HG03139 (cell line): ENCODE measurements around the gene VAMP4.
"Not testable (repeated sequence)": the region's sequence is repeated elsewhere in the genome, so short reads cannot be mapped to it uniquely, and the experiment has no call there.

Source experiments
- ATAC-seq: cut with Tn5 transposase; IDR thresholded peaks from one replicate; pipeline ENCODE4 v1.9.1; 2021; ENCODE audit not compliant: unreplicated experiment

Gene VAMP4

GRCh38 chr1:171753182-171753581, 11.3 kb upstream of the VAMP4 start:
- ATAC-seq: no peak

GRCh38 chr1:171751221-171751620, 9.4 kb upstream of the VAMP4 start:
- no peak for ATAC-seq

GRCh38 chr1:171748651-171749050, 6.8 kb upstream of the VAMP4 start:
- ATAC-seq: no peak

GRCh38 chr1:171744986-171745385, 3.1 kb upstream of the VAMP4 start:
- no peak for ATAC-seq

GRCh38 chr1:171743081-171743870, 1.4 kb upstream of the VAMP4 start:
- ATAC-seq: no peak

GRCh38 chr1:171742577-171742922, 685 bp upstream of the VAMP4 start:
- peak; percentile 1 for ATAC-seq

- no peak for ATAC-seq
These were observed 636 bp downstream of the VAMP4 start for GRCh38 chr1:171740987-171741871.

- no peak for ATAC-seq
These were observed 1.5 kb downstream of the VAMP4 start for GRCh38 chr1:171740356-171740863.

- no peak for ATAC-seq
These were observed 2.2 kb downstream of the VAMP4 start for GRCh38 chr1:171739656-171740055.

- ATAC-seq: no peak
These were observed 3.0 kb downstream of the VAMP4 start for GRCh38 chr1:171738911-171739310.

GRCh38 chr1:171736196-171736595, 5.7 kb downstream of the VAMP4 start:
- ATAC-seq: no peak

GRCh38 chr1:171730052-171730451, 11.8 kb downstream of the VAMP4 start:
- ATAC-seq: no peak

- ATAC-seq: no peak
These were observed 14.1 kb downstream of the VAMP4 start for GRCh38 chr1:171727778-171728177.

- ATAC-seq: not testable (repeated sequence)
These were observed 18.7 kb downstream of the VAMP4 start for GRCh38 chr1:171723180-171723579.

GRCh38 chr1:171718848-171719247, 23.0 kb downstream of the VAMP4 start:
- no peak for ATAC-seq

GRCh38 chr1:171718216-171718615, 23.6 kb downstream of the VAMP4 start:
- no peak for ATAC-seq

- ATAC-seq: no peak
These were observed 24.7 kb downstream of the VAMP4 start for GRCh38 chr1:171717062-171717718.

- ATAC-seq: no peak
These were observed 25.2 kb downstream of the VAMP4 start for GRCh38 chr1:171716616-171717015.

GRCh38 chr1:171715813-171716251, 26.0 kb downstream of the VAMP4 start:
- ATAC-seq: no peak

GRCh38 chr1:171712341-171712740, 29.5 kb downstream of the VAMP4 start:
- no peak for ATAC-seq

- ATAC-seq: no peak
These were observed 30.2 kb downstream of the VAMP4 start for GRCh38 chr1:171711643-171712042.
